Spleen (tissue), 11 donors: ENCODE results near the gene ATP4B. TPM values are rescaled to one million over a fixed set of nuclear protein-coding genes. Genes with fewer than 3 reads are reported as not detected.

Experiments
- DNase-seq: peaks from one replicate; pipeline ENCODE4 v3.0.0-alpha.2; 2020
- H3K27ac ChIP-seq, 8 donors: fragments of 200-600 bp; sonication (generic) in 7 of 8; 1 replicate in 4 of 8; 2 replicates in 4 of 8; pipeline versions ENCODE4 v1.5.0 to v1.8.0; 2016 to 2021; ENCODE audit warnings: inconsistent platforms in 4 of 8, mild to moderate bottlenecking in 4 of 8, moderate library complexity in 1 of 8
- H3K27me3 ChIP-seq, 7 donors: fragments of 200-600 bp; sonication (generic) in 6 of 7; replicated peaks in 1 of 7; 1 replicate in 4 of 7; 2 replicates in 3 of 7; pipeline versions ENCODE4 v1.5.0 to v1.8.0; 2016 to 2021; ENCODE audit warnings: inconsistent platforms in 3 of 7, mild to moderate bottlenecking in 1 of 7
- H3K36me3 ChIP-seq, 6 donors: fragments of 200-600 bp; sonication (generic) in 5 of 6; 1 replicate in 4 of 6; 2 replicates in 2 of 6; pipeline versions ENCODE4 v1.5.0 to v1.8.0; 2016 to 2021; ENCODE audit warnings: inconsistent platforms in 2 of 6
- H3K4me1 ChIP-seq, 6 donors: fragments of 200-600 bp; sonication (generic) in 5 of 6; 1 replicate in 3 of 6; 2 replicates in 3 of 6; pipeline versions ENCODE4 v1.5.0 to v1.8.0; 2016 to 2021; ENCODE audit warnings: inconsistent platforms in 3 of 6
- H3K4me3 ChIP-seq, 8 donors: fragments of 200-600 bp; sonication (generic) in 7 of 8; 1 replicate in 4 of 8; 2 replicates in 4 of 8; pipeline versions ENCODE4 v1.5.0 to v1.8.0; 2016 to 2021; ENCODE audit warnings: inconsistent platforms in 4 of 8, mild to moderate bottlenecking in 4 of 8, moderate library complexity in 2 of 8
- H3K9me3 ChIP-seq, 8 donors: fragments of 200-600 bp; sonication (generic) in 7 of 8; 1 replicate in 4 of 8; 2 replicates in 4 of 8; pipeline versions ENCODE4 v1.5.0 to v1.8.0; 2016 to 2021; ENCODE audit warnings: inconsistent platforms in 4 of 8
- POLR2A ChIP-seq, 3 donors: fragments of 450-650 bp; IDR thresholded peaks; one replicate each; pipeline ENCODE4 v1.5.1; 2017; ENCODE audit warnings: antibody characterized with exemption in 3 of 3, mild to moderate bottlenecking in 1 of 3
- POLR2AphosphoS5 ChIP-seq, 3 donors: sonication (generic); formaldehyde crosslinking; IDR thresholded peaks; one replicate each; pipeline ENCODE4 v1.5.1; 2017; ENCODE audit warnings: antibody characterized with exemption in 3 of 3
- WGBS, 5 donors: extraction: QIAGEN DNeasy Blood & Tissue Kit in 3 of 5; methylation state at CpG; one replicate each; pipeline versions ENCODE4 v1.1.5 to v1.1.7; 2013 to 2018; 5-methylcytosine and 5-hydroxymethylcytosine counted together
- intact Hi-C: fragments of 100-400 bp; cut with DNase I; formaldehyde crosslinking; loops from one replicate; pipeline ENCODE4 v1.15.0; 2023; ENCODE audit warnings: low total_unique reads
- polyA plus RNA-seq, 3 donors: library from polyadenylated mRNA; stranded (reverse); fragments of 200-250 nt; gene quantifications; one replicate each; pipeline ENCODE4 v1.2.1, GENCODE V29; 2013
- total RNA-seq, 7 donors: library from RNA; depleted of rRNA in 3 of 7; stranded (reverse); fragments of >200 nt in 3 of 7; fragmentation: NEBNext Ultra II Directional in 4 of 7; extraction: Animal tissue kit (Norgen Biotek cat#: 25700) in 4 of 7; gene quantifications; one replicate each; pipeline versions ENCODE4 v1.1.0 to v1.2.1, GENCODE V29; 2016 to 2021
- TF ChIP-seq, protein P1 (sequence below), 11 experiments: fragments of 200-600 bp in 7 of 11; fragments of 450-650 bp in 4 of 11; sonication (generic) in 4 of 11; IDR thresholded peaks in 8 of 11; conservative IDR thresholded peaks in 3 of 11; 1 replicate in 7 of 11; 2 replicates in 4 of 11; pipeline versions ENCODE4 v1.4.0 to v1.8.0; 2016 to 2021; ENCODE audit warnings: antibody characterized with exemption in 11 of 11, inconsistent platforms in 4 of 11, mild to moderate bottlenecking in 1 of 11
- donor health status: healthy with polysubstance abuse.
- donor health status: DM: no; HTN: no; CAD: no; lungs with moderate emphysema.
- donor health status: DM: no; HTN: no; CAD: no.
- donor health status: Bipolar disorder and iron deficiency.
- donor health status: healthy.
- donor health status: DM: no; HTN: no; CAD: no.
- donor health status: DM: yes; HTN: yes; CAD: no.

The ATP4B gene
- total and polyA plus RNA-seq, 10 donors, result 0.09 to 0.46 (median 0.23) TPM; not detected in 4

DNA sequence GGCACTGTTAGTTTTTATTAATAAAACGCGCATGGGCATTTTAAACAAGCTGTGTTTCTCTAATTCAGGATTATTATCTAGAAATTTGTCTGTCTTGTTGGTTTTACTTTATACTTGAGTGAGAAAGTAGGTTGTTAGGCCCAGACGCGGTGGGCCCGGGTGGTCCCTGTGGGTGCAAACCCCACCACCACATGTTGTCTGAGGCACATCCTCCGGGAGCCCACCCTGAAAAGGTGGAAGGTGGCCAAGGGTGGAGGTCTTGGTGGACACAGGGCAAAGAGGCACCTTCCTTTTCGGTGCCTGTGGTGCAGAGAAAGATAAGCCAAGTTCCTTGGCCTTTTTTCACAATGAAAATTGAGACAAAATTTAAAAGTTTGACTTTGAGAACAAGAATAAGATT, 16.6 kb downstream of the ATP4B start:
- peak; percentile 37 for DNase-seq
- 83 to 97% (median 88%) methylated on average over 7 of the region's 7 CpGs for WGBS, 5 donors
- H3K4me1 ChIP-seq, result peaks cover 0 to 8% (median 2%) of the 10 kb centered on the region in 6 donors
- H3K36me3 ChIP-seq, result peaks cover 11 to 63% (median 44%) of the 10 kb centered on the region in 6 donors
- no peaks in the 10 kb centered on the region for H3K9me3 ChIP-seq
- no peaks in the 10 kb centered on the region for H3K27me3 ChIP-seq
- no peak overlapping the region for H3K27ac ChIP-seq
- intact Hi-C loops, result no loop called here
- TF ChIP-seq, protein P1, sequence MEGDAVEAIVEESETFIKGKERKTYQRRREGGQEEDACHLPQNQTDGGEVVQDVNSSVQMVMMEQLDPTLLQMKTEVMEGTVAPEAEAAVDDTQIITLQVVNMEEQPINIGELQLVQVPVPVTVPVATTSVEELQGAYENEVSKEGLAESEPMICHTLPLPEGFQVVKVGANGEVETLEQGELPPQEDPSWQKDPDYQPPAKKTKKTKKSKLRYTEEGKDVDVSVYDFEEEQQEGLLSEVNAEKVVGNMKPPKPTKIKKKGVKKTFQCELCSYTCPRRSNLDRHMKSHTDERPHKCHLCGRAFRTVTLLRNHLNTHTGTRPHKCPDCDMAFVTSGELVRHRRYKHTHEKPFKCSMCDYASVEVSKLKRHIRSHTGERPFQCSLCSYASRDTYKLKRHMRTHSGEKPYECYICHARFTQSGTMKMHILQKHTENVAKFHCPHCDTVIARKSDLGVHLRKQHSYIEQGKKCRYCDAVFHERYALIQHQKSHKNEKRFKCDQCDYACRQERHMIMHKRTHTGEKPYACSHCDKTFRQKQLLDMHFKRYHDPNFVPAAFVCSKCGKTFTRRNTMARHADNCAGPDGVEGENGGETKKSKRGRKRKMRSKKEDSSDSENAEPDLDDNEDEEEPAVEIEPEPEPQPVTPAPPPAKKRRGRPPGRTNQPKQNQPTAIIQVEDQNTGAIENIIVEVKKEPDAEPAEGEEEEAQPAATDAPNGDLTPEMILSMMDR (IDR thresholded peaks at IDR 0.05 in 8 of 11, conservative IDR thresholded peaks at IDR 0.05 in 3 of 11), result no peak
- TF ChIP-seq POLR2AphosphoS5 (IDR thresholded peaks at IDR 0.05) (no peak), POLR2A (IDR thresholded peaks at IDR 0.05) (no peak)
- no peak overlapping the region for H3K4me3 ChIP-seq

- DNase-seq, result peak; percentile 50
- H3K36me3 ChIP-seq, result peaks cover 11 to 80% (median 61%) of the 10 kb centered on the region in 6 donors
- WGBS, 5 donors, result 95 to 97% (median 96%) methylated on average over 24 to 27 of the region's 27 CpGs
- H3K9me3 ChIP-seq, result no peaks in the 10 kb centered on the region
- peaks cover 0 to 8% (median 0%) of the 10 kb centered on the region in 6 donors for H3K4me1 ChIP-seq
- H3K27ac ChIP-seq, result no peak overlapping the region
- H3K4me3 ChIP-seq, result no peak overlapping the region
- TF ChIP-seq POLR2AphosphoS5 (IDR thresholded peaks at IDR 0.05) (peak in 1 of 3 donors; percentile 16), POLR2A (IDR thresholded peaks at IDR 0.05) (no peak)
- H3K27me3 ChIP-seq, result no peaks in the 10 kb centered on the region
- intact Hi-C loops, result no loop called here
These were observed 18.3 kb downstream of the ATP4B start for GRCh38 chr13:113639616-113640262.

DNA sequence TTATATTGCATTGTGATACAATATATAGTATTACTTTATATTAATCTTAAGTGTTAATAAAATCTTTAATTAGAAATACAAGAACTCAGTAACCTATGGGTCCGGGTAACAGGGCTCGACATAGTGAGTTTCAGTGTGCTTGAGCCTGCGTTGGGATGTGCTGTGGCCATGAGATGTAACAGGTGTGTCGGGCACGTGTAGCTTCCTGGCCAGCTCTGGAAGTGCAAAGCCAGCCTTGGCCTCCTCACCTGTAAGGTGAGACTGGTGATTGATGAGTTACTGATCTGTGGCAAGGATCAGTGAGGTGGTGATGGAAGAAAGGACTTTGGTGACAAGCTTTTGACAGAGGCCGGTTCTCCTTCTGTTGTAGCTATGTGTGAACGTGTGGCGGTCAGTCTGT, 19.2 kb downstream of the ATP4B start:
- Histone ChIP-seq H3K4me3 (no peak overlapping the region), H3K27me3 (no peaks in the 10 kb centered on the region), H3K4me1 (peaks cover 0 to 5% (median 0%) of the 10 kb centered on the region in 6 donors), H3K36me3 (peaks cover 11 to 90% (median 69%) of the 10 kb centered on the region in 6 donors), H3K27ac (no peak overlapping the region), H3K9me3 (no peaks in the 10 kb centered on the region)
- WGBS, 5 donors, result 92 to 96% (median 96%) methylated on average over 8 of the region's 8 CpGs
- no peak for DNase-seq
- TF ChIP-seq POLR2AphosphoS5 (IDR thresholded peaks at IDR 0.05), result no peak
- TF ChIP-seq, protein P1 (IDR thresholded peaks at IDR 0.05 in 8 of 11, conservative IDR thresholded peaks at IDR 0.05 in 3 of 11), result no peak
- TF ChIP-seq POLR2A (IDR thresholded peaks at IDR 0.05), result no peak
- intact Hi-C loops, result no loop called here

DNA sequence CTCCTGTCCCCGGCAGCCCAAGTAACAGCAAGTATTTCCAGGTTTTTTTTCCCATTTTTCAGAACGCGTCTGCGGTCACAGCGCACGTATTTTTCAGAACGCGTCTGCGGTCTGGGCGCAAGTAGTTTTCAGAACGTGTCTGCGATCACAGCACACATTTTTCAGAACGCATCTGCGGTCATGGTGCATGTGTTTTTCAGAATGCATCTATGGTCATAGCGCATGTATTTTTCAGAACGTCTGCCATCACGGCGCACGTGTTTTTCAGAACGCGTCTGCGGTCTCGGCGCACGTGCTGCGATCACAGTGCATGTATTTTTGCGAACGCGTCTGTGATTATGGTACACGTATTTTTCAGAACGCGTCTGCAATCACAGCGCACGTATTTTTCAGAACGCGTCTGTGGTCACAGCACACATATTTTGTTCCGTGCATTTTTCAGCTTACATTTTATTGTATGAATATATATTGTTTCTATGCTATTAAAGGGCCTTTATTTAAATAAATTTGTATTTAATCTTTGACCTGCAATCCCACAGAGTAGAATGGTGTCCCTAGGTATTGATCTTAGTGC, 19.7 kb downstream of the ATP4B start:
- H3K27me3 ChIP-seq, result no peaks in the 10 kb centered on the region
- TF ChIP-seq, protein P1 (IDR thresholded peaks at IDR 0.05 in 8 of 11, conservative IDR thresholded peaks at IDR 0.05 in 3 of 11), result no peak
- TF ChIP-seq POLR2AphosphoS5 (IDR thresholded peaks at IDR 0.05), result no peak
- no peak for TF ChIP-seq POLR2A (IDR thresholded peaks at IDR 0.05)
- intact Hi-C loops, result no loop called here
- peaks cover 11 to 95% (median 74%) of the 10 kb centered on the region in 6 donors for H3K36me3 ChIP-seq
- DNase-seq, result no peak
- WGBS, 5 donors, result 96 to 98% (median 97%) methylated on average over 37 of the region's 37 CpGs
- no peak overlapping the region for H3K27ac ChIP-seq
- H3K4me1 ChIP-seq, result peaks cover 0 to 2% (median 0%) of the 10 kb centered on the region in 6 donors
- H3K9me3 ChIP-seq, result no peaks in the 10 kb centered on the region
- no peak overlapping the region for H3K4me3 ChIP-seq
